Fibroblast of mammary gland (primary cell): ENCODE results near the gene TUBA4B.

Experiments
- DNase-seq: peaks from one replicate; pipeline ENCODE4 v3.0.0-alpha.2; 2010; ENCODE audit warnings: low read depth
- H3K4me3 ChIP-seq: 2 replicates; pipeline ENCODE4 v1.5.1; 2011; ENCODE audit warnings: low read depth, mild to moderate bottlenecking, low read length, moderate library complexity; ENCODE audit not compliant: control insufficient read depth
- TF ChIP-seq, protein P1 (sequence below): conservative IDR thresholded peaks from 2 replicates; pipeline ENCODE4 v1.5.1; 2011; ENCODE audit warnings: low read depth, low read length, inconsistent platforms; ENCODE audit not compliant: control insufficient read depth, insufficient read depth

TUBA4B gene

GRCh38 chr2:219223831-219224610 lies 29.0 kb upstream of the TUBA4B start:
- TF ChIP-seq, protein P1, sequence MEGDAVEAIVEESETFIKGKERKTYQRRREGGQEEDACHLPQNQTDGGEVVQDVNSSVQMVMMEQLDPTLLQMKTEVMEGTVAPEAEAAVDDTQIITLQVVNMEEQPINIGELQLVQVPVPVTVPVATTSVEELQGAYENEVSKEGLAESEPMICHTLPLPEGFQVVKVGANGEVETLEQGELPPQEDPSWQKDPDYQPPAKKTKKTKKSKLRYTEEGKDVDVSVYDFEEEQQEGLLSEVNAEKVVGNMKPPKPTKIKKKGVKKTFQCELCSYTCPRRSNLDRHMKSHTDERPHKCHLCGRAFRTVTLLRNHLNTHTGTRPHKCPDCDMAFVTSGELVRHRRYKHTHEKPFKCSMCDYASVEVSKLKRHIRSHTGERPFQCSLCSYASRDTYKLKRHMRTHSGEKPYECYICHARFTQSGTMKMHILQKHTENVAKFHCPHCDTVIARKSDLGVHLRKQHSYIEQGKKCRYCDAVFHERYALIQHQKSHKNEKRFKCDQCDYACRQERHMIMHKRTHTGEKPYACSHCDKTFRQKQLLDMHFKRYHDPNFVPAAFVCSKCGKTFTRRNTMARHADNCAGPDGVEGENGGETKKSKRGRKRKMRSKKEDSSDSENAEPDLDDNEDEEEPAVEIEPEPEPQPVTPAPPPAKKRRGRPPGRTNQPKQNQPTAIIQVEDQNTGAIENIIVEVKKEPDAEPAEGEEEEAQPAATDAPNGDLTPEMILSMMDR: no peak
- H3K4me3 ChIP-seq: no peak overlapping the region
- no peak for DNase-seq

DNA sequence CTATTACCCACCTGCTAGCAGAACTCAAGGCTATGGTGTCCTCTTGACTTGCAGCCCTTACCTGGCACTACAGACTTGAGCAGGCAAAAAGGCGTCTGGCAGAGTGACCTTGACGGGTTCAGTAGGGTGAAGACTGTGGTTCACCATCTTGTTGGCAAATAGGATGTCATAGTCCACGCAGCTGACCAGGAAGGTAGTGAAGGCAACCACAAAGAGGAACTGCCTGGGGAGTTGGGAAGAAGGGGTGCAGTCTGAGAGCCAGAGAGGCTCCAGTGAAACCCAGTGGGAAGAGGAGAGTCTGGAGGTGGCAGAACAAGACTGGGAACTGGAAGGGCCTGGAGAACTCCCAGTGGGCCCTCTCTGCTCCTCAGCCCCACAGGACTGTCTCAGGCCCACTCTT lies 27.7 kb upstream of the TUBA4B start:
- DNase-seq: no peak
- TF ChIP-seq, protein P1: no peak
- H3K4me3 ChIP-seq: no peak overlapping the region

DNA sequence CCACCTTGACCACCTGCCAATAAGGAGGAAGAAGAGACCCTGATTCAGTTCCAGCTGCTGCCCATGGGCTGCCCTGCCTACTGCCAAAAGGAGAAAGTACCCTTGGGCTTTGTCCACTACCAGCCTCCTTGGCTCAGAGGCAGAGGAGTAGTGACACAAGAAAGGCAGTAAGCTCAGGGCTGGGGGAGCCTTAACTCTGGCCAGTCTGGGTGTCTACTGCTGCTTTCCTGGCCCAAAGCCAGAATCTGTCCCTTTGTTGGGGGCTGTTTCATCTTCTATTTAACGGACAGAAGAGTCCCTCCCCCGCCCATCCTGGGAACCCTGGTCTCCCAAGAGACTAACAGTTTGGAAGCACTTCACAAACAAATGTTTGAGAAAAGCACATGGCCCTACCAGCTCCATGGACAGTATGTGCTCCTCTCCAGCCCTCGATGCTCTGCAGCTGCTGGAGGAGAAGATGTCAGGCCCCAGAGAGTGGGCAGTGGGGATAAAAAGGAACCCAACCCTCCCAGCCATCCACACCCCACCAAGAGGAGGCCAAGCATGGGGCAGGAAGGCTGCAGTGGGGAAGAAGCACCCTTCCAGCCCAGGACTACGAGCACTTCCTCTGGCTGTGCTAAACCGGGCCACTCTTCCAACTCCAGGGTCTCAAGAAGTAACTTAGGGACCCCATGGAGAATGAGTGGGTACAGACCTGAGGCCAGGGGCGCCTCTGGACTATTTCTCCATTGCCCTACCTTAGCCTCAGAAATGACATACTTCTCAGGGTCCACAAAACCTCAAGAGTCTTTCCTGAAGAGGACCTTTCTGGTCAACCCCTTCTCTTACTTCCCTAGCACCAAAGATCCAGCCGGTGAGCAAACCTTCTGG lies 24.8 kb upstream of the TUBA4B start:
- TF ChIP-seq, protein P1: no peak
- H3K4me3 ChIP-seq: peak overlapping the region; percentile 97
- DNase-seq: no peak

DNA sequence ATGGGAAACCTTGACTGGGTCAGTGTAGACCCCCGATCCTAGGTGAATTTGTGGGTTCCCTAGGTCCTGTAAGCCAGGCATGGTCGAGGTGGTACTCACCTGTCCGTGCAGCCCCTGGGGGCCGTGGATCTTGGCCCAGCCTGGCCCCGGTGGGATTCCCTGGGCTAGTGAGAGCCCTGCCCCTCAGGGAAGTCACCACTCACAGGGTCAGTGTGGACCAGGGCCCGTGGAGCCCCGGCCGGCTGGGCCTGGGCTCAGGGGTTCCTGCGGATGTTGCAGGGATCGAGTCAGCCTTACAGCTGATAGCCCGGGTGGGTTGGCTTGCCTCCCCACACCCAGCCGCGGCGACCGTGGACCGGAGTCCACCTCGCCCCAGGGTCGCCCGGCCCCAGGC lies 24.1 kb upstream of the TUBA4B start:
- TF ChIP-seq, protein P1: no peak
- H3K4me3 ChIP-seq: peak overlapping the region; percentile 97
- no peak for DNase-seq

DNA sequence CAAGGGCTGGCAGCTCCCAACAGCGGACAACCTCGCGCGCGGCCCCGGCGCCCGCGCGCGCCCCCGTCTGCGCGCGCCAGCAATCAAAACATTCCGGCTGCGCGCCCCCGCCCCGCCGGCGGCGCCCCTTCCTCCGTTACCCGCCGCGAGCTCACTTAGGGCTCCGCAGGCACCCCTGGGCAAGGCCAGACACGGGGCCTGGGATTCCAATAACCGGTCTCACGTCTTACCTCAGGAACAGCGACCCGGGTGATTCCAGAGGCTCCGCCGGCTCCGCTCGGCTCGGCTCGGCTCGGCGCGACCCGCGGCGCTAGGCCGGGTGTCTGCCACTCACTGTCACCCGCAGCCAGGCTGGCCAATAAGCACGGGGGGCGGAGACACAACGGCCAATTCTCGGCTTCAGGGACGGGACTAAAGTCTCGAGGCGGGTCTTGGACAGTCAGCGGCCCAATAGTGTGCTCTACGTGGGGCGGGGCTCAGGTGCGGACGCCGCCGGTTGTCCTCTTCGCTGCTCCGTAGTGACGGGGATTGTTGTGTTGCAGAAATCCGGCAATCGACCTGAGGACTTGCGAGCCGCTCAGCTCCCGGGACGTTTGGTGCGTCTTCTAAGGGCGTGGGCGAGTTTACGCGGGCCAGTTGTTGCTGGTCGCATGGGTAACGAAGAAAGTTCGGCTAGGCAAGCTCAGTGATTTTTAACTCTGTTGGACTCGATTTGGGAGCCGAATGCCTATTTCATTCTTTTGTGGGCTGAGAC lies 23.6 kb upstream of the TUBA4B start, which contains the start of the genes ANKZF1 and ATG9A:
TSS of gene ANKZF1 (plus strand) at position 502 of the 754 bp plus-strand sequence. CDS start 452 bp downstream, outside the sequence.
TSS of gene ATG9A (minus strand) at position 332 of the 754 bp plus-strand sequence. CDS start 1,612 bp downstream, outside the sequence.
- TF ChIP-seq, protein P1: no peak
- DNase-seq: peak; percentile 98
- peak within 1 kb of the TSS; percentile 97 for H3K4me3 ChIP-seq

DNA sequence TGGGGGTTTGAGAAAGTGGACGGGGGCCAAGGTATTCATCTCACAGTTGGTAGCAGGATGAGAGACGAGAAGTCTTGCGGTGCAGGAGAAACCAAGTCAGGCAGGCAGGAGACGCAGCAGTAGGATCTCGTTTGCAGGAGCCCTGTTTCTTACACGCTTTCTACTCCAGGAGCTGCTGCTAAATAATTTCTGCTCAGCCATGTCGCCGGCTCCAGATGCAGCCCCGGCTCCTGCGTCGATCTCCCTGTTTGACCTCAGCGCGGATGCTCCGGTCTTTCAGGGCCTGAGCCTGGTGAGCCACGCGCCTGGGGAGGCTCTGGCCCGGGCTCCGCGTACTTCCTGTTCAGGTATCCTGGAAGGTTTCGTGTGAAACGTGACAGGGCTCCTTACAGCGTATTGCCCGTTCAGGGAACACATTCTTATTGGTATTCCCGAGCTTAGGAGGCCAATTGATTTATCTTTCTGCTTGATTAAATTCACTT lies 22.9 kb upstream of the TUBA4B start:
- TF ChIP-seq, protein P1: no peak
- peak overlapping the region; percentile 97 for H3K4me3 ChIP-seq
- peak; percentile 54 for DNase-seq
